DND-41 (cell line): ENCODE measurements around the gene MYH11.

Source experiments
- EZH2 ChIP-seq: IDR thresholded peaks from 3 replicates; pipeline ENCODE4 v1.6.1; 2012; ENCODE audit warnings: borderline replicate concordance, low read depth, mild to moderate bottlenecking, moderate library complexity, low read length, inconsistent platforms; ENCODE audit not compliant: severe bottlenecking
- TF ChIP-seq, protein P1 (sequence below): IDR thresholded peaks from 2 replicates; pipeline ENCODE4 v1.5.1; 2012; ENCODE audit warnings: borderline replicate concordance, low read length, moderate library complexity, mild to moderate bottlenecking; ENCODE audit not compliant: poor library complexity, severe bottlenecking; ENCODE audit errors: extremely low read depth

DNA sequence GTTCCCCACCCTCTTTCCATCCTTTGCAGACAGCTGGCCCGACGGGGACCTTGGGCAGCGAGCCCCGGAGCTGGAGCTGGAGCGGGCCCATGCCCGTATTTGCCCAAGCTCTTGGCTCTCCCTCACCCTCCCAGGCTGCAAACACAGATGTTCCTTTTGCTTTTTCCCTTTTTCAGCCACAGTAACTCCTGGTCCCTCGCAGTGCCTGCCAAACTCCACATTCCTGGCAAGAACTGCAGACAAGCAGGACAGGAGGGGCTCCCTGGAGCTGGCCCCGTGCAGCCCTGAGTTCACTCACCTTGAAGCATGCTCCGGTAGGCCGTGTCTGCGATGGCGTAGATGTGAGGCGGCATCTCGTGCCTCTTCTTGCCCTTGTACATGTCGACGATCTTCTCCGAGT, 33.9 kb downstream of the MYH11 start:
- TF ChIP-seq, protein P1, sequence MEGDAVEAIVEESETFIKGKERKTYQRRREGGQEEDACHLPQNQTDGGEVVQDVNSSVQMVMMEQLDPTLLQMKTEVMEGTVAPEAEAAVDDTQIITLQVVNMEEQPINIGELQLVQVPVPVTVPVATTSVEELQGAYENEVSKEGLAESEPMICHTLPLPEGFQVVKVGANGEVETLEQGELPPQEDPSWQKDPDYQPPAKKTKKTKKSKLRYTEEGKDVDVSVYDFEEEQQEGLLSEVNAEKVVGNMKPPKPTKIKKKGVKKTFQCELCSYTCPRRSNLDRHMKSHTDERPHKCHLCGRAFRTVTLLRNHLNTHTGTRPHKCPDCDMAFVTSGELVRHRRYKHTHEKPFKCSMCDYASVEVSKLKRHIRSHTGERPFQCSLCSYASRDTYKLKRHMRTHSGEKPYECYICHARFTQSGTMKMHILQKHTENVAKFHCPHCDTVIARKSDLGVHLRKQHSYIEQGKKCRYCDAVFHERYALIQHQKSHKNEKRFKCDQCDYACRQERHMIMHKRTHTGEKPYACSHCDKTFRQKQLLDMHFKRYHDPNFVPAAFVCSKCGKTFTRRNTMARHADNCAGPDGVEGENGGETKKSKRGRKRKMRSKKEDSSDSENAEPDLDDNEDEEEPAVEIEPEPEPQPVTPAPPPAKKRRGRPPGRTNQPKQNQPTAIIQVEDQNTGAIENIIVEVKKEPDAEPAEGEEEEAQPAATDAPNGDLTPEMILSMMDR = no peak
- TF ChIP-seq EZH2 = no peak
